Endothelial cell of umbilical vein (primary cell): ENCODE measurements around the gene RAB17. TPM values are rescaled to one million over a fixed set of nuclear protein-coding genes. Genes with fewer than 3 reads are reported as not detected.

Experiments
- BruUV-seq: library from RNA; stranded (reverse); fragments of 400-500 nt; replicated peaks from 2 replicates; lab custom pipeline; 2021; lab: Mats Ljungman, UMichigan
- CTCF ChIA-PET: fragments of 300-600, 350-600 bp; sonication (Branson Sonifier 250); formaldehyde crosslinking; loops from one replicate; lab custom pipeline; 2021; ENCODE audit warnings: antibody characterized with exemption, inconsistent platforms; lab: Charles Lee
- POLR2A ChIA-PET: fragments of 300-600, 350-600 bp; sonication (Branson Sonifier 250); formaldehyde crosslinking; loops from one replicate; lab custom pipeline; 2021; ENCODE audit warnings: antibody characterized with exemption, inconsistent platforms; lab: Charles Lee
- DNase-seq: peaks from one replicate; pipeline ENCODE4 v3.0.0-alpha.2; 2011; ENCODE audit warnings: low read depth, low spot score
- FAIRE-seq: peaks from 2 replicates; lab custom pipeline; 2011; peaks lifted over from hg19 to GRCh38; lab: Jason Lieb, UNC
- H2AFZ ChIP-seq: 2 replicates; pipeline ENCODE4 v1.6.0; 2012; ENCODE audit warnings: low read depth, low read length, control low read depth, inconsistent platforms
- H3K27ac ChIP-seq: 2 replicates; pipeline ENCODE4 v1.5.1; 2011; ENCODE audit warnings: low read depth, mild to moderate bottlenecking, control low read depth, low read length, moderate library complexity; ENCODE audit not compliant: insufficient read depth
- H3K27me3 ChIP-seq, 2 experiments: 2 replicates each; pipeline versions ENCODE4 v1.6.0 to v1.6.1; 2011; ENCODE audit warnings: low read length in 2 of 2, mixed read lengths in 1 of 2; ENCODE audit not compliant: control insufficient read depth in 2 of 2, insufficient read depth in 2 of 2
- H3K36me3 ChIP-seq, 2 experiments: 2 replicates in 1 of 2; 3 replicates in 1 of 2; pipeline ENCODE4 v1.5.1; 2011; ENCODE audit warnings: low read length in 2 of 2, mild to moderate bottlenecking in 1 of 2, moderate library complexity in 1 of 2; ENCODE audit not compliant: control insufficient read depth in 2 of 2, insufficient read depth in 2 of 2; ENCODE audit errors: extremely low read depth in 1 of 2
- H3K4me1 ChIP-seq: 3 replicates; pipeline ENCODE4 v1.5.1; 2011; ENCODE audit warnings: mild to moderate bottlenecking, low read length; ENCODE audit not compliant: control insufficient read depth, insufficient read depth; ENCODE audit errors: extremely low read depth
- H3K4me2 ChIP-seq: 2 replicates; pipeline ENCODE4 v1.6.1; 2011; ENCODE audit warnings: low read length, control low read depth, mixed read lengths; ENCODE audit not compliant: insufficient read depth
- H3K4me3 ChIP-seq, 3 experiments: fragments of 200-600 bp in 1 of 3; sonication (generic), shearing (Covaris generic) in 1 of 3; replicated peaks in 1 of 3; 2 replicates each; pipeline ENCODE4 v1.5.1; 2011 to 2016; ENCODE audit warnings: control low read depth in 3 of 3, low read length in 3 of 3, mild to moderate bottlenecking in 2 of 3, inconsistent platforms in 1 of 3, low read depth in 1 of 3, moderate library complexity in 1 of 3; ENCODE audit not compliant: insufficient read depth in 1 of 3
- H3K79me2 ChIP-seq: 2 replicates; pipeline ENCODE4 v1.6.0; 2012; ENCODE audit warnings: low read length, inconsistent platforms; ENCODE audit not compliant: control insufficient read depth, insufficient read depth
- H3K9ac ChIP-seq: replicated peaks from 2 replicates; pipeline ENCODE3; 2011; ENCODE audit warnings: low read length, control low read depth; ENCODE audit not compliant: insufficient read depth; ENCODE audit errors: extremely low read depth
- H3K9me1 ChIP-seq: replicated peaks from 3 replicates; pipeline ENCODE4 v1.6.0; 2011; ENCODE audit warnings: mild to moderate bottlenecking, low read length; ENCODE audit not compliant: control insufficient read depth, insufficient read depth; ENCODE audit errors: extremely low read depth
- H3K9me3 ChIP-seq: replicated peaks from 2 replicates; pipeline ENCODE4 v1.5.1; 2012; ENCODE audit warnings: low read length, inconsistent platforms; ENCODE audit not compliant: control insufficient read depth, insufficient read depth
- H4K20me1 ChIP-seq: replicated peaks from 2 replicates; pipeline ENCODE3; 2011; ENCODE audit warnings: mild to moderate bottlenecking, low read length; ENCODE audit not compliant: control insufficient read depth, insufficient read depth; ENCODE audit errors: extremely low read depth
- CTCF ChIP-seq, 2 donors: IDR thresholded peaks; 1 replicate in 1 of 2; 2 replicates in 1 of 2; pipeline ENCODE4 v1.5.1; 2011; ENCODE audit warnings: low read length in 2 of 2, mild to moderate bottlenecking in 2 of 2, moderate library complexity in 2 of 2, control low read depth in 1 of 2, inconsistent platforms in 1 of 2, low read depth in 1 of 2; ENCODE audit not compliant: insufficient read depth in 1 of 2; ENCODE audit errors: extremely low read depth in 1 of 2
- EZH2 ChIP-seq: IDR thresholded peaks from 2 replicates; pipeline ENCODE4 v1.6.1; 2012; ENCODE audit warnings: borderline replicate concordance, low read depth, mild to moderate bottlenecking, moderate library complexity, low read length, inconsistent platforms; ENCODE audit not compliant: severe bottlenecking
- FOS ChIP-seq: IDR thresholded peaks from 2 replicates; pipeline ENCODE4 v1.6.1; 2011; ENCODE audit warnings: mild to moderate bottlenecking, low read length, moderate library complexity, borderline replicate concordance; ENCODE audit not compliant: insufficient read depth
- GATA2 ChIP-seq: IDR thresholded peaks from 2 replicates; pipeline ENCODE4 v1.7.0; 2011; ENCODE audit warnings: low read depth, mild to moderate bottlenecking, moderate library complexity, mixed read lengths, low read length; ENCODE audit not compliant: insufficient read length, insufficient read depth
- JUN ChIP-seq: IDR thresholded peaks from 2 replicates; pipeline ENCODE4 v1.6.1; 2011; ENCODE audit warnings: borderline replicate concordance, low read depth; ENCODE audit not compliant: insufficient read length, insufficient read depth
- MAX ChIP-seq: IDR thresholded peaks from 2 replicates; pipeline ENCODE4 v1.6.1; 2011; ENCODE audit not compliant: insufficient read depth, insufficient read length
- MYC ChIP-seq: IDR thresholded peaks from one replicate; pipeline ENCODE4 v1.6.1; 2011; ENCODE audit warnings: mild to moderate bottlenecking, low read depth, low read length
- POLR2A ChIP-seq: IDR thresholded peaks from 2 replicates; pipeline ENCODE4 v1.6.1; 2012; ENCODE audit warnings: low read depth, mild to moderate bottlenecking, control low read depth, low read length
- POLR2AphosphoS5 ChIP-seq: IDR thresholded peaks from 2 replicates; pipeline ENCODE4 v1.6.1; 2012; ENCODE audit warnings: low read depth, mild to moderate bottlenecking, control low read depth, low read length, moderate library complexity; ENCODE audit not compliant: insufficient read depth
- dilution Hi-C: fragments of 300-500 bp; cut with MboI; formaldehyde crosslinking; loops from one replicate; pipeline ENCODE4 v1.15.0; 2019; ENCODE audit warnings: low sequenced_read_pairs; ENCODE audit not compliant: extremely low pct_ligation_motif_present
- intact Hi-C: fragments of 100-400 bp; cut with micrococcal nuclease; formaldehyde crosslinking; loops from one replicate; pipeline ENCODE4 v1.10.0; 2022
- polyA plus RNA-seq, 4 experiments: library from polyadenylated mRNA; depleted of rRNA in 3 of 4; stranded (reverse) in 3 of 4; unstranded in 1 of 4; fragments of >200 nt; gene quantifications; 2 replicates each; pipeline versions ENCODE4 v1.2.1 to v1.2.3, GENCODE V29; 2011 to 2012; ENCODE audit warnings: missing spikeins in 1 of 4
- total RNA-seq: library from RNA; stranded (reverse); gene quantifications from 2 replicates; pipeline ENCODE4 v1.2.3, GENCODE V29; 2021

The RAB17 gene
- total and polyA plus RNA-seq, 2 donors (not counting 3 experiments of a cell fraction or from before 2014, with no cell fraction given) = 0.41 to 0.77 TPM

DNA sequence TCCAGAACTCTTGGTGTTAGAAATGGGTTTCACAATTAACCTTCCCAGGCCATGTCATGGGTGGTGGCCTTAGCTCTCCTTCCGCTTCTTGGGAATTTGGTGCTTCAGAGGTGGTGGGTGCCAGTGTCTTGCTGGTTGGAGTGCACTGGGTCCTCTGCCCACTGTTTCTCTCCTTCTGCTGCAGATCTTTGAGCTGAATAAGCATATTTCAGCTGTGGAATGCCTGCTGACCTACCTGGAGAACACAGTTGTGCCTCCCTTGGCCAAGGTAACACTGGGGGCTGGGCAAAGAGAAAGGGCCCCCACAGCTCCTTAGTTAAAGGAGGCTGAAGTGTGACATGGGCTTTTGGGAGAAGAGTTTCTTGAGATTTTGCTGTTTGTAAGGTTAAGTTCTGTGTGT lies 56.2 kb downstream of the RAB17 start:
- no peaks in the 10 kb centered on the region for H4K20me1 ChIP-seq
- POLR2A ChIA-PET = no interaction called here

More for the DNA sequence above, 56.2 kb downstream of the RAB17 start:
- CTCF ChIA-PET = interaction anchor here (1.4 to 1.9 kb wide), 2 partner anchors 21 to 37 kb away, joined by 4 to 10 read pairs; no protein-coding TSS in a partner anchor
- no peak overlapping the region for H3K4me2 ChIP-seq
- H3K4me1 ChIP-seq = peaks cover 2% of the 10 kb centered on the region
- no peaks in the 10 kb centered on the region for H3K9me1 ChIP-seq
- H2AFZ ChIP-seq = no peak overlapping the region
- no peak for TF ChIP-seq EZH2
- no peak for TF ChIP-seq MAX
- no peak for TF ChIP-seq POLR2AphosphoS5
- TF ChIP-seq GATA2 = no peak
- no peak for TF ChIP-seq JUN
- no peak for TF ChIP-seq POLR2A
- no peak for TF ChIP-seq CTCF (IDR thresholded peaks at IDR 0.05; ENCODE audit: extremely low read depth in 1 of 2, insufficient read depth in 1 of 2, low read depth in 1 of 2, low read length in 2 of 2)
- no peak for TF ChIP-seq FOS
- TF ChIP-seq MYC = no peak
- H3K9ac ChIP-seq = no peak overlapping the region
- H3K79me2 ChIP-seq = no peaks in the 10 kb centered on the region
- FAIRE-seq (no peak), DNase-seq (no peak)
- intact Hi-C loops (no loop called here), dilution Hi-C loops (no loop called here)
- H3K4me3 ChIP-seq = no peak overlapping the region
- BruUV-seq = no TSS peak
- H3K27ac ChIP-seq = no peak overlapping the region
- no peaks in the 10 kb centered on the region for H3K27me3 ChIP-seq
- no peaks in the 10 kb centered on the region for H3K9me3 ChIP-seq
- no peaks in the 10 kb centered on the region for H3K36me3 ChIP-seq
